ENCODE data around the gene ZG16B.

DNA sequence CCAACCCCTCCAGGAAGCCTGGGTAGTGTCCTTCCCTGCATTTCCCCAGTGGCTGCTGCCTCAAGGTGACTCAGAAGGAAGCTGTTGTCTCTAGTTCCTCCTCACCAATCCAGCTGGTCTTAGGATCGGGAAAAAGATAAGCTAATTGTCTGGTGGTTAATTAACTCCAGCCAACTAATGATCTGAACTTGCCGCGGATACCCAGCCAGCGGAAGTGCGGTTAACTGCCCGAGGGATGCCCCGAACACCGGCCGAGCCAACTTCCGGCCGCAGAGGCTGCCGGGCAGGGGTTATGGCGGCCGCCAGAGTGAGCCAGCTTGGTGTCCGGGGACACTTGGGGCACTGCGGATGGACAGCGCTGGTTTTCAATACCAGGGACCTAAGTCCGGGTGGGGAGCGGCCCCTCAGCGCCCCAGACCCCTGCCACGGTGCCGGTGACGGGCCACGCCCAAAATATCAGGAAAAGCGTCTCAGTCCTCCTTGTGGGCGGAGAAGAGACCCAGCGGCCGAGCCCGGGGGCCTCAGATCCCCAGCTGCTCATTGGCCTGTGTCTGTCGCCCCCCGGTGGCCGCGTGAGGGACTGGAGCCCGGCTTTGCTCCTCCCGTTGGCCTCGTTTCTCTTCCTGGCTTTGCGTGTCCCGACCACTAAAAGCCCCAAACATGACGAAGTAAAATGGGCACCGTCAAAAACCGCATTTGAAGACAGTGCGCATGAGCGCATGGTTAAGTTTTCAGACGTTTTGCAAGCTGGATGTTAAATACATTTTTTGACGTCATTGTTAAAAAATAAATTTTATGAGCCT, 38.1 kb downstream of the ZG16B start:
- TF ChIP-seq, protein P1, sequence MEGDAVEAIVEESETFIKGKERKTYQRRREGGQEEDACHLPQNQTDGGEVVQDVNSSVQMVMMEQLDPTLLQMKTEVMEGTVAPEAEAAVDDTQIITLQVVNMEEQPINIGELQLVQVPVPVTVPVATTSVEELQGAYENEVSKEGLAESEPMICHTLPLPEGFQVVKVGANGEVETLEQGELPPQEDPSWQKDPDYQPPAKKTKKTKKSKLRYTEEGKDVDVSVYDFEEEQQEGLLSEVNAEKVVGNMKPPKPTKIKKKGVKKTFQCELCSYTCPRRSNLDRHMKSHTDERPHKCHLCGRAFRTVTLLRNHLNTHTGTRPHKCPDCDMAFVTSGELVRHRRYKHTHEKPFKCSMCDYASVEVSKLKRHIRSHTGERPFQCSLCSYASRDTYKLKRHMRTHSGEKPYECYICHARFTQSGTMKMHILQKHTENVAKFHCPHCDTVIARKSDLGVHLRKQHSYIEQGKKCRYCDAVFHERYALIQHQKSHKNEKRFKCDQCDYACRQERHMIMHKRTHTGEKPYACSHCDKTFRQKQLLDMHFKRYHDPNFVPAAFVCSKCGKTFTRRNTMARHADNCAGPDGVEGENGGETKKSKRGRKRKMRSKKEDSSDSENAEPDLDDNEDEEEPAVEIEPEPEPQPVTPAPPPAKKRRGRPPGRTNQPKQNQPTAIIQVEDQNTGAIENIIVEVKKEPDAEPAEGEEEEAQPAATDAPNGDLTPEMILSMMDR (conservative IDR thresholded peaks at IDR 0.05; ENCODE audit: low read depth, low read length), result peak; percentile 86
- TF ChIP-seq EZH2phosphoT487 (IDR thresholded peaks at IDR 0.05; ENCODE audit: borderline replicate concordance, low read length), result no peak

All from PC-3 (cell line).